HPDE6-E6E7 (cell line): ENCODE measurements around the gene TLL2.
A peak's percentile ranks its signal among the peaks of the same experiment; 100 is the strongest.

ENCODE experiments used
- DNase-seq: peaks from one replicate; pipeline ENCODE4 v3.0.0; 2011; ENCODE audit warnings: missing footprints; ENCODE audit errors: extremely low spot score

The TLL2 gene

DNA sequence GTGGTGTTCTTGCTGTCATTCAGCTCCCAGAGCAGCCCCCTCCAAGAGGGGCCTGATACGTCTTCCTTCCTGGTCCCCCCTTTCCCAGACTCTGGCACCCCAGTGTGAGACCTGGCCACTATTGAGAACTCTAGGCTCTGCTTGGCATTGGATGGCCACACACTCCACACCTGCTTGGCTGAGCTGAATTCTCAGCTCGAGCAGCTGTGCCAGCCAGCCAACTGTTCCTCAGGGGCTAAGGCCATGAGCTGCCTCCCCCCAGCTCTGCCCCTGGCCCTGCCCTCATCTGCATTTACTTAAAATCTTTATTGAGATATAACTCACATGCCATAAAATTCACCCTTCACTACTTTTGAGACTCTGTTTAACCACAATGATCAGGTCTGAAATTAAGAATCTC is 6.7 kb downstream of the TLL2 start:
- no peak for DNase-seq

DNA sequence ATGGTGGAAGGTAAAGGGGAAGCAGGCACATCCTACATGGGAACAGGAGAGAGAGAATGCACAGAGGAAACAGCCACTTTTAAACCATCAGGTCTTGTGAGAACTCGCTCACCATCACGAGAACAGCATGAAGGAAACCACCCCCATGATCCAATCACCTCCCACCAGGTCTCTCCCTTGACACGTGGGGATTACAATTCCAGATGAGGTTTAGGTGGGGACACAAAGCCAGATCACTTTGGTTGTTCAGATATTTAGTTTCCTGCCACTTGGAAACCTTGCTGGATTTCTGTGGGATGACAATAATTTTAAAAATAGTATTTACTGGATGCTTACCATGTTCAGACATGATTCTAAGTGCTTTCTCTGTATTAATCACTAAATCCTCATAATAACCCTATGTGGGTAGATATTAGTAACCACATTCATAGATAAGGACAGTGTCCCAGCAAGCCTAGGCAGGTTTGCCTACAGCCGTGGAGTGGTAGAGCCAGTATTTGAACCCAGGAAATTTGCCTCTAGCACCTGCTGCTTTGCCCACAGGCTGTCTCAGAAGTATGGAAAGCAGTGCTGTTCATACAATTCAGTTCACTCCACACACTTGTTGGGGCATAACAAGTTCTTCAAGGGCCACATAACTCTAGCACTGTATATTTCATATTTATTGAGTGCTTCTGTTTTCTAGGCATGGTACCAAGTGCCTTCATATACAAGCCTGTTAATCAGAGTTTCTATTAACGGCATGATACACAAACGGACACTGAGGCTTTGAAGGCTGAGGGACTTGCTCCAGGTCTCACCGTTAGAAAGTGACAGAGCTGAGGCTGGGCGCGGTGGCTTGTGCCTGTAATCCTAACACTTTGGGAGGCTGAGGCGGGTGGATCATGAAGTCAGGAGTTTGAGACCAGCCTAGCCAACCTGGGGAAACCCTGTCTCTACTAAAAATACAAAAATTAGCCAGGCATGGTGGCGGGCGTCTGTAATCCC is 8.3 kb downstream of the TLL2 start:
- DNase-seq, result peak; percentile 72

- no peak for DNase-seq
Measured at GRCh38 chr10:96502561-96503282, 11.0 kb downstream of the TLL2 start.

DNA sequence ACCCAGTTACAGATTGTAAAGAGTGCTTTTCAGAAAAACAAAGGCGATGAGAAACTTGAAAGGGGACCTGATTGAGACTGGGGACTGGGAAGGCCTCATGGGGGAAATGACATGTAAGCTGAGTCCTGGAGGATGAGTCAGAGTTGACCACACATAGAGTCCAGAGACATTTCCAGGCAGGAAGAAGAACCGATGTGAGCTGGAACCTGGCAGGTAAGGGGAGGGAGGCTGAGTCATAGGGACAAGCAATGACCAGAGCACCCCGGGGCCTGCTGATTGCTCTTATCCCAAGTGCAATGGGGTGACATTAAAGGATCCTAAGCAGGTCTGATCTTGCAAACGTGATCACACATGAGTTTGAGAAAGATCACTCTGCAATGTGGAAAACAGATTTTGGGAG is 11.7 kb downstream of the TLL2 start:
- DNase-seq, result peak; percentile 78

GRCh38 chr10:96500519-96500918 is 13.2 kb downstream of the TLL2 start:
- DNase-seq, result no peak

DNA sequence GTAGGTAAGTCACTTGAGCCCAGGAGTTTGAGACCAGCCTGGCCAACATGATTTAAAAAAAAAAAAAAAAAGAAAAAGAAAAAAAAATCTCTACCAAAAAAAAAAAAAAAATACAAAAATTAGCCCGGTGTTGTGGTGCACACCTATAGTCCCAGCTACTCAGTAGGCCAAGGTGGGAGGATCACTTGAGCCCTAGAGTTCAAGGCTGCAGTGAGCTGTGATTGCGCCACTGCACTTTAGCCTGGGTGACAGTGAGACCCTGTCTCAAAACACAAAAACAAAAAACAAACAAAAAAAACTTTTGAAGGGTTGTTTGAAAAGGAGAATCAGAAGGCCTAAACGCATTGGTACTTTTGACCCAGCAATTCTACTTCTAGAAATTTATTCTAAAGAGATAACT is 13.7 kb downstream of the TLL2 start:
- DNase-seq, result no peak

GRCh38 chr10:96497391-96497790 is 16.3 kb downstream of the TLL2 start:
- no peak for DNase-seq

DNA sequence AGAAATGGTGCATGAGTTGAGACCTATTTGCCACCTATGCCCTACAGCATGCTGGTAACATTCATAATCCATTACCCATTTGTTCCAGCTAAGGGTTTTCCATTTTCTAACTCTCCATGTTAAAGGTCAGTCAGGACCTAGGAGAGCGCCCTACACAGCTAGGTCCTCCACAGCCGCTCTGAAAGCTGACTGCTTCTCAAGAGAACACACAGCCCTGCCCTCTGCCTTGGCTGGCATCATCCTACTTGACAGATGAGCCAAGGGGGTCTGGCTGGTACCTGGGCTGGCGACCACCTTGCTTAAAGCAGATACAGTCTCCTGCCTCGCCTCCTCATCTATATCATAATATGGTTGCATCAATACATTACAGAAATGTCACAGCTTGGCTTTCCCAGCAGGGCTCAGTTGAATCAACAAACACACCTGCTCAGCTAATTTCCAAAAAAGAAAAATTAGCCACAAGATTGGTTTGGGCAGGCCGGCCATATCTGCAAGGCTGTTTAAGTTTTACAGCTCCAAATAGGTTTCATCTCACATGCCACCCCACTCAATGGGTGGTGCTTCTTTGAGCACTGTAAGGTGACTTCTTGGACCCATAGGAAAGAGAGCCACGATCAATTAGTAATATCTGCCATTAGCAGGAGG is 17.3 kb downstream of the TLL2 start:
- DNase-seq, result no peak

GRCh38 chr10:96495544-96495943 is 18.2 kb downstream of the TLL2 start:
- DNase-seq, result no peak

GRCh38 chr10:96494694-96495093 is 19.0 kb downstream of the TLL2 start:
- DNase-seq, result no peak

- DNase-seq, result no peak
Measured at GRCh38 chr10:96493871-96494525, 19.7 kb downstream of the TLL2 start.

- DNase-seq, result no peak
Measured at GRCh38 chr10:96493254-96493653, 20.5 kb downstream of the TLL2 start.

- no peak for DNase-seq
Measured at GRCh38 chr10:96491303-96491702, 22.4 kb downstream of the TLL2 start.

- no peak for DNase-seq
Measured at GRCh38 chr10:96488161-96488935, 25.4 kb downstream of the TLL2 start.

DNA sequence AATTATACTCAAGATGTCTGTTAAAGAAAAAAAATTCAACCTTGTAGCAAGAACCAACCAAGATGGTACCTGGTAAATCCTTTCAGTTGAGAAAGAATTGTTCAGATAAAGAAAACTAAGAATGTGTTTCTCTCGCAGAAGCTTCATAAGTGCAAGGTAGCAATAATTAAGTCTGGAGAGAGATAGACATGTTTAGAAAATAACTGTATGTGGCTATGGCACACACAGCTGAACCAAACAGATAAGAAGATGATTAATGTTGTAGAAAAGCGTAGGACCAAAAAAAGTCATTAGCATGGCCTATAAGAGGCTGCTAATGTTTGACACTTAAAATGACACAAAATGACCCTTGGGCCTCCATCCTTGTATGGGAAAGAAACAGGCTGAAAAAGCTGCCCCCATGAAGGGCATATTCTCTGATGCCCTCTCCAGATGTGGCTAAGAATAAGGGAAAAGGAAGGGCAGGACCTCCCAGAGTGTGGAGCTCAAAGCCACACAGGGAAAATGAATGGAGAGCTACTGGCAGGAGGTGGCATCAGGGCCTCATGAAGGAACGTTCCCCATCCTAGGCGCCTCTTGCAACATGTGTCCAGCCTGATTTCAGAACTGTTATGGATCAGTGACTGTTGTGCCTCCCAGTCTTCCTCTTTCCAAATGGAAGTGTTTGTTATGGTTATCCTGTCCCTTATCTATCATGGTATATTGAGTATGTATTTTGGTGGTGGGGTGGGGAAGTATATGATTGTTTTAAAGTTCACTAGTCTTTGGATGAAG is 30.7 kb downstream of the TLL2 start:
- no peak for DNase-seq

DNA sequence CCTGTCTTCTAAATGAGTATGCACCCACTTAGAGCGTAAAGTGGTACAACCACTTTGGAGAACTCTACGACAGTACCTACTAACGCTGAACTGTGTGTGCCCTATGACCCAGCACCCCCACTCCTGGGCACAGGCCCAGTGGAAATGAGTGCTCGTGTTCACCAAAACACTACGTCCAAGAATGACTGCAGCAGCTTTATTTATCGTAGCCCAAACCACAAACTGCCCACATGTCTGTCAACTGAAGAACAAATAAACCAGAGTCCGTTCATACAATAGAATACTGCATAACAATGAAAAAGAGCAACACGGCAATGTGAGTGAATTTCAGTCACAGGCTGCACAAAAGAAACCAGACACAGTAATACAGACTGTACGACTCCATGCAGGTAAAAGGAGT is 35.4 kb downstream of the TLL2 start:
- no peak for DNase-seq

GRCh38 chr10:96473866-96474265 is 39.9 kb downstream of the TLL2 start:
- DNase-seq, result no peak

DNA sequence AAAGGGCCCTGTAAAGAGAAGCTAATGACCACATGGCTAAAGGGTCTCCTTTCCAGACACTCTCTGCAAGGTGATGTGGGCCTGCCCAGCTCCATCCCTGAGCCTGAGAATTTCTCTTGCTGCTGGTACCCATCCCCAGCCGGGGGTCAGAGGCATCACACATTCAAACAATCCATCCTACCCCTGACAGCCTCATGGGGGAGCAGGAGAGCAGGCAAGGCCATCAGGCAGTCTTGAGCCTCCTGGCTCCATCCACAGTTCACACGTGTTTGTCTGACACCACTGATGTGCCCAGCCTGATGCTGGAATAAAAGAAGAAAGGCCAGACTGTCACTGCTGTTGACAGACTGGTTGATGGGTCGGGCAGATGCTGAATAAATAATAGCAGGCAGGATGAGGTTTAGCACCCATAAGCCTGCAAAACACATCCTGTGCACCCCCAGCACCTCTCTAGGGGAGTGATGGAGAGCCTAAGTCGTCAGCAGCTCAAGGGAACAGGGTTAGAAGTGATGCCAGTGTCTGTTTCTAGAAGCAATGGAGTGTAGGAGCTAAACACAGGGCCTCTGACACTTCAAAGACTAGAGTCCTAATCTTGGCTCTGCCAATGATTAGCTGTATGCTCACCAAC is 43.5 kb downstream of the TLL2 start:
- peak; percentile 55 for DNase-seq

- DNase-seq, result no peak
Measured at GRCh38 chr10:96468845-96469244, 44.9 kb downstream of the TLL2 start.

DNA sequence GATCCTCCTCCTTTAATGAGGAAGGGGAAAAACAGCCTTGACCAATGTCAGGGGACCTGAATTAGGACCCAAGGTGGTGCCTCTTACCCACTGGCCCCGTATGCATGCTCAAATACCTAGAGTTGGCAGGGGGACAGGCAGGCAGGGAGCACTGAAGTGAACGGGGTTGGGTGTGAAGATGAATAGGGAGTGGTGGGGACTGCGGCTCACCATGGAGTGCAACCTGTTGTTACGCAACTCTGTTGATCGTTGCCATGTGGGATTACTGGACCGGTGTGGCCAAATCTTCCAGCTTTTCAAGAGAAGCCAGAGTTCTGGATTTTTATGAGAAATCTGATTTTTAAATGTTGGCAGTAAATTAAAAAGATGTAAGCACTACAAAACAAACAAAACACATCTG is 48.1 kb downstream of the TLL2 start:
- no peak for DNase-seq
